Hepatic stellate cell (primary cell): ENCODE data around the gene NSMCE1.

Experiments used
- DNase-seq: peaks from one replicate; pipeline ENCODE4 v3.0.0; 2011; ENCODE audit warnings: low spot score

Gene NSMCE1

GRCh38 chr16:27229891-27230470 lies 38.6 kb downstream of the NSMCE1 start:
- no peak for DNase-seq

DNA sequence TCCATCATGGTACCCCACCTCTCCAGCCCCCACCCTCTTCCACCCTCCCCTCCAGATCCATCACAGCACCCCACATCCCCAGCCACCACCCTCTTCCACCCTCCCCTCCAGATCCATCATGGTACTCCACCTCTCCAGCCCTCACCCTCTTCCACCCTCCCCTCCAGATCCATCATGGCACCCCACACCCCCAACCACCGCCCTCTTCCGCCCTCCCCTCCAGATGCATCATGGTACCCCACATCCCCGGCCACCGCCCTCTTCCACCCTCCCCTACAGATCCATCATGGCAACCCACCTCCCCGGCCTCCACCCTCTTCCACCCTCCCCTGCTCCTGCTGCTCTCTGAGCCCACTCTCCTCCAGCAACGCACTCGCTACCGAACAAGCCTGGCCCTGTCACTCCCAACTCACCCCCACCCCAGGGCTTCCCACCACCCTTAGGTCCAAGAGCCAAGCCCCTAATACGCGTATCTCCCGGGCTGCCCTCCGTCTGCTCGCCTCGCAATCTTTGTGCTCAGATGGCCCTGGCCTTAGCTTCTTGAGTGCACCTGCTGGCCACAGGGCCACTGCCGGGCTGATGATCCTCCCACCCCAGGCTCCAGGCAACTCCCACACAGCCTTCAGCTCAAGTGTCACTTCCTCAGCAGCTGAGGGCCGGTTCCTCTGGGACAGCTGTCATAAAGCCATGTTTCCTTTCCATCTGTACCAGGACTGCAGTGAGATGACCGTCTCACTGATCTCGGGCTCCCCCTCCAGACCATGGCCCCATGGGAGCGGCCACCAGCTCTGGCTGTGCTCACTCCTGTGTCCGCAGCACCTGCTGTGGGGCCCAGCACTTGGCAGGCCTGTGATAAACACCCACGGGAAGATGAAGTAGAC lies 39.7 kb downstream of the NSMCE1 start:
- DNase-seq, result no peak

DNA sequence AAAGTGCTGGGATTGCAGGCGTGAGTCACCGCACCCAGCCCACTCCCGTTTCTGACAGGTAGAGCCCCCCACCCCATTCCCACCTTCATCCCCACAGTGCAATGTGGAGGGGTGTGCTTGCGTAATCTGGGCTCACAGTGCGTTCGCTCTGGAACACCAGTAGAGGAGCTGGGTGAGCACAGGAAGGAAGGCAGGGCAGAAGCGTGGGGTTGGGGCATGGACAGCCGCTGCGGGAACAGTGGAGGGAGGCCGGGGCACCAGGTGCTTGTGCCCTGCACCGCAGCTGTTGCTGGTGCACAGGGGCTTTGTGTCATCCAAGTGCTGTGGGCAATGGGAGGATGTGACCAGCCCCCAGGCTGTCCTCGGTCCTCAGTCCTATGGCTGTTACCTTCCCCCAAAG lies 40.5 kb downstream of the NSMCE1 start:
- DNase-seq, result no peak

- no peak for DNase-seq
Observed at GRCh38 chr16:27226976-27227705, 41.4 kb downstream of the NSMCE1 start.

- DNase-seq, result no peak
Observed at GRCh38 chr16:27226476-27226875, 42.1 kb downstream of the NSMCE1 start.

DNA sequence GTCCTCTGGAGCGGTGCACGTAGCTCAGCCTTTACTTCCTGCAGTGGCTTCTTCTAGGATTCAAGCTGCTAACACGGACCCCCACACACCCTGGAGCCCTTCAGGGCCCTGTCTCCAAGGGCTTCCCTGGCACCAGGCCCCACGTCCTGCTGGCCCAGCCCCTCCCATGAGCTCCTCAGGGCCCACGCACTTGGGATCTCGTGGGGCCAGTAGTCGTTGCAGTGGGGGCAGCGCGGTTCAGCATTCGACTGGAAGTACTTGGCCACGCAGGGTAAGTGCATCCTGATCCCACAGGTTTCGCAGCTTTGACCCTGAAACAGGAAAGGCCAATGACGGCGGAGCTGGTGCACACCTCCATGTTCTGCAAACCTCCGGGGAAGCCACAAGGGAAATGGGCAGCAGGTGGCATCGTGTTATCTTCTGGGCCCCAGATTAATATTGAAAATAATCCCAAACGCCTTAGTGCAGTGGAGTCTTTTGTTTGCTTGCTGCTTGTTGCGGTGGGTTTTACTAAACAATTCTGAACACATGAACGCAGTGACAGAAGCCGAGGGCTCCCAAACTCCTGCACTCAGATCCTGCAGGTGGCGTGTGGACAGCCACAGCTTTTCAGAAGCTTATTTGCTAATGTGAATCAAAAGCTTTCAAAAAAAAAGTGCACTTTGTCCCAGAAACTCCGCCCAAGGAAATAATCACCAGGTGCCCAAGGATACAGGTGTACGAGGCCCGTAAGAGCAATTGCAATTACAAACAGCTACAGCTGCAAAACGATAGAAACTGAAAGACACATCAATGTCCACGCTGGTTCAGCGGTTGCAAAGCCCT lies 42.8 kb downstream of the NSMCE1 start:
- no peak for DNase-seq

DNA sequence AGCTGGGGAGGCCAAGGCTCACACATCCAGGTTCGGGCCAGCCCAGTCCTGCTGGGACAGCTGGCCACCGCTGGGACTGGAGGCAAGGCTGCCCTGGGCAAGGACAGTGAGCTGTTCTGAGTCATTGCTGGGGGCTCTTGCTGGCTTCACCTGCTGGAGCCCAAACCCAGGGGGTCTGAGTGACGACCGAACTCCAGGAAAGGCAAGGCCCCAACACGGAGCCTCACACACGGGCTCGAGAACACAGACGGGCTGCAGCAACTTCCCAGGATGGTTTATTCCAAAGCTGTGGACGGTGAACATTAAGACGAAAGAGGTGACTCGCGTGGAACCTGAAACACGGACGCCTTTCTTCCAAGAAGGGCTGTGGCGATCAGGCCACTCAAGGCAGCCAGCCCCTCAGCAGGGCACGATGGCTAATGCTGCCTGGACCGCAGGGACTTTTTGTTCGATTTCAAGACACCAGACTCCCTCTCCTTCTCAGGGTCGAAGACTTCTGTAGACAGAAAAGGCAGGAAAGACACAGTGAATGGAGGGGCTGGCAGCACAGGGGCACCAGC lies 43.8 kb downstream of the NSMCE1 start:
- DNase-seq, result no peak

GRCh38 chr16:27224271-27224737 lies 44.3 kb downstream of the NSMCE1 start:
- no peak for DNase-seq

DNA sequence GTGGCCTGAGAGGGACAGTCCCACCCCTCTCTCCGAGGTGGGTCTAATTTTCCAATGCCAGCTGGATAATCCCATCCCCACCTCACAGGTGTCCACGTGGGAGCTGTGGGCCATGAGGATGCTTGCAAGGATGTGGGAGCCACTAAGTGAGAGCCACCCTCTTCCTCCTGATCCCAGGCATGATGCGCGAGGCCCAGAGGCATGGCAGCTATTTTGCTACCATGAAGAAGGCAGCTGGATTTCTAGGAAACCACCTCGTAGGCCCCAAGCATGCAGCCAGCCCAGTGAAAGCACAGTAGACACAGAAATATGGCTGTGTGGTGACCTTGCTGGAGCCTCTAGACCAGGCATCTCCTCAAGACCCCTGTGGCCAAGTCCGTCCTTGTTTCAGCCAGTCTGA lies 44.9 kb downstream of the NSMCE1 start:
- no peak for DNase-seq

DNA sequence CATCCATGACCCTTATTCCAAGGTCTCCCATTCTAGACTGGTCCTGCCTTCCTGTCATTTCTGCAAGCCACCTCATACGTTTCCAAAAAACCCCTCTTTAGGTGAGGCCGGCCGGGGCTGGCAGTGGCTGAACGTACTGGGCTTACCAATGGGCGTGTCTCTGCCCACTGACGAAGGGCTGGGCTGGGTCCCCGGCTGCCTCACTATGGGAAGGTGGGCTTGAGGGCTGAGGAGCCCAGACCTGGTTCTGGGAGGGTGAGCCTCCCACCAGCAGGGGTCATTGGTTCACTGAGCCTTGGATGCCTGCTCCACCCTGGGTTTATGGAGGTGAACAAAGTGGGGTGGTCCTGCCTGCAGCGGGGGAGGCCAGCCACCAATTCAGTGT lies 45.4 kb downstream of the NSMCE1 start:
- no peak for DNase-seq

DNA sequence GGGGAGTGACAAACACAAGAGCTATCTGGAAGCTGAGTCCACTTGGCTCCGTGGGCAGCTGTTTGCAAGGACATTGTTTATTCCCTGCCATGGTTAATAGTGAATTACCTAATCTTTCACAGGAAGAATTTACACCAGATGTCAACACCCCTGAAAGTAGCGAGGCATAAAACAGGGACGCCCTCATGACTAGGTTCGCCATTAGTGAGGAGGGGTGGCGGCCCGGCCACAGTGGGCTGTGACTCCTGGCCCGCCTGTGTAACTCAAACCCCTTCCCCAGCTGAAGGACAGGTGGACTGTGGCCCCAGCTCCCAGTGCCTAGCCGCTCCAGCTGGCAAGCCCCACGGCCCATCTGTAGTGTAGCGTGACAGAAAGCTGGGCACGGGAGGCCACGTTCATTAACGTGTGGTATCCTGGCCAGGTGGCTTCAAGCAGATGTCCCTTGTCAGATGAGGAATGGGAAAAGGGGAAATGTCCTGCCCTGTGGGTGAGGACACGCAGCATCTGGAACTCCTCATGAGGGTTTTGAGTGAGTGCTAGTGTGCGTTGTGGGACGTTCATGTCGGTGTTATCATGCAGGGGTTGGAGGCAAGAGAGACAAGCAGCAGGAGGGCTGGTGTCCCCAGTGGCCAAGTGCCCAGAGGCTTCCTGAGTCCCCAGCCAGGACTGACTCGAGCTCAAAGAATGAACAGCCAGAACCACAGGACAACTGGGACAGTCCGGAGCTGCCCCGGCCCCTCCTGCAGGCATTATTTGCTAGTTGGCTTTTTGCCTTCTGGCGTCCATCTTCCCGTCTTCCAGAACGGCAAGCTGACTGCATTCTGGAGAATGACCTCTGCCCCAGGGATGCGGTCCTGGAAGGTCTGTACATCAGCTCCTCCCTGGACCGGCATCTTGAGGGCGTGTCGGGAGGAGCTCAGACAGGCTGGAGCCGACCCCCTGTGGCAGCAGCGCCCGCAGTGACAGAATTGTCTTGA lies 46.0 kb downstream of the NSMCE1 start:
- peak; percentile 86 for DNase-seq

DNA sequence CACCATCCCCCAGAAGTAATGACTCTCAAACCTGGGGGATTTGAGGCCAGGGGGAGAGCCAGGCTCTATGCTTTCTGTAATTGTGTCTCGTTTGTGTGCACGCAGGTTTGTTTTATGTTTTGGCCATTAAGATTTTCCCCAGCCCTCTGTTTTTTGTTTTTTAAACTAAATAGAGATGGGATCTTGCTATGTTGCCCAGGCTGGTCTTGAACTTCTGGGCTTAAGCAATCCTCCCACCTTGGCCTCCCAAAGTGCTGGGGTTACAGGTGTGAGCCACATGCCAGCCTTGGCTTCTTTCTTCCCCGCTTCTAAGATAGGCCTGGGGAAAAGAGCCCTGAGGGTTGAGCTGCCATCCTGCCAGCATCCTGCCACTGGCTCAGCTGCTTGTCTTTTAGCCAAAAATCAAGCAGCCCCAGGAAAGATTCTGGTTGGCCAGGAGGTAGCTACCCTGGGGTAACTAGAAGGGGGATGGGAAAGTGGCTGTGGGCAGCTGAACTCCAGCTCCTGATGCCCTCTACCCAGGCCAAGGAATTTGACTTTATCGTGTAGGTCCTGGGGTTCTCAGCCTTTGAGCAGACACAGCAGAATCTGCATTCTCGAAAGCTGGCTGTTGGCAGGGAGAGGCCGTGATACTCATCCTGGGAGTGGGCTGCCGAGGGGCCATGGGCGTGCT lies 46.9 kb downstream of the NSMCE1 start:
- no peak for DNase-seq

DNA sequence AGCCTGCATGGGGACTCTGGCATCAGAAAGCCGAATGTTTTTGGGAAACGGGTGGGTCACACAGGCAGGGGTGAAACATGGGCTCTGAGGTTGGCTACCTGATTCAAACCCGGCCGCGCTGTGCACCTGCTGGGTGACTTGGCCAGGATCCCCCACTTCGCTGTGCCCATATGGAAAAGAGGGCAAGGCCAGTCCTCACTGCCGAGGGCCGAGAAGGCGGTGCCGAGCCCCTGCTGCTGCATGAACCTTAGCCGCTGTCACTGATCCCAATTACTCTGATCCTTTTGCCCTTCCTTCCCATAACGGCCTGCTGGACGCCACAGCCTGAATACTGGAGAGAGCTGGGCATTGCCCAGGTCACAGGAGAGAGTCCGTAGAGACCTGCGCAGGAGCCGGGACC lies 47.6 kb downstream of the NSMCE1 start:
- DNase-seq, result no peak

DNA sequence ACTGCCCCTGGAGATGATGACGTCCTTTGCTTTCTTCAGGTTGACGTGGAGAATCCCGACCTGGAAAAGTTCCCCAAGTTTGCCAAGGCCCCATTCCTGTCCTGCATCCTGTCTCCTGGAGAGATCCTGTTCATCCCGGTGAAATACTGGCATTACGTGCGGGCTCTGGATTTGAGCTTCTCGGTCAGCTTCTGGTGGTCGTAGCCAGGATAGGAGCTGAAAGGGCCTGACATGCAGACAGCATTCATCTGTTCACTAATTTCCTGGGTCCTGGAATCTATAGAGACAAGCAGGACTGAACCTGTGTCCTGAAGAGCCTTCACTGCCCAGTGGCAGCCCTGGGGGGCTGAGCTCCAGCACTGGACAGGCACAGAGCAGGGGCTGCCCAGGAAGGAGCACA lies 48.0 kb downstream of the NSMCE1 start:
- no peak for DNase-seq

- no peak for DNase-seq
Observed at GRCh38 chr16:27220120-27220519, 48.5 kb downstream of the NSMCE1 start.

DNA sequence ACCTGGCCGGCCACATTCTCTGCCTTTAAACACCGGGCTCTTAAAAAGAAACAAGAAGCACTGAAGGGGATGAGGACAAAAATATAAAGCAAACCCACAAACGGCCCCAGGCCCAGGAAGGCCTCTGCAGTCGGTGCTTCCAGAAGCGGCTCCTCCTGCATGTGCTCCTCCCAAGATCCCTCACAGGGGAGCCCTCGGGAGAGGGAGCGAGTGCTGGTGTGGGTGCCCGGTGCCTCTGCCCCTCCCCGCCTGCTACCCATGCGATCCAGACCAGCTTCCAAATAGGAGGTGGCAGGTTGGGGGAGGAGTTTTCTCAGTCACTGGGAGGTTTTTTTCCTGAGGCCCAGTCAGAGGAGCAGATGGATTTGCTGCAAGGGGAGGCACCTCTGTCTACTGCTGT lies 49.4 kb downstream of the NSMCE1 start:
- DNase-seq, result no peak

- DNase-seq, result no peak
Observed at GRCh38 chr16:27218756-27219155, 49.8 kb downstream of the NSMCE1 start.

- peak; percentile 56 for DNase-seq
Observed at GRCh38 chr16:27217256-27217655, 51.3 kb downstream of the NSMCE1 start.

GRCh38 chr16:27216297-27216885 lies 52.2 kb downstream of the NSMCE1 start:
- no peak for DNase-seq

DNA sequence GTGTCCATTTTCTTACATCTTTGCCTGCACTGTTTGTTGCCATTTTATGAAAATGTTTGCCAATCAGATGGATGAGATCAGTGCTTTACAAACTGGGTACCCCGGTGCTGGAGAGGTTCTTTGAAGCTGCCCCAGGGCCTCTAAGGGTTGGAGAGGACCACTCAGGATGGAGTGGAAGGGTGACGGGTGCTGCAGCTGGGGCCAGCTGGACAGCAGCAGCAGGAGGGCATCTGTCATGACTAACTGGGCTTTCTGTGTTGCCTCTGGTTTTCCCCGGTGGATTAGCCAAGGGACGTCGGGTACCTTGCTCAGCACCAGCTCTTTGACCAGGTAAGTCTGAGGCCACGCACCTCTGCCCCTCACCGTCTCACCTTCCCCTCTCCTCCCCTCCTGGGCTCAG lies 52.9 kb downstream of the NSMCE1 start:
- no peak for DNase-seq
